ENCODE results near the gene SRM.
A peak's percentile ranks its signal among the peaks of the same experiment; 100 is the strongest.

Gene SRM

GRCh38 chr1:11012260-11013159 is 47.3 kb downstream of the SRM start, which contains the start of gene TARDBP:
TARDBP (plus strand) TSS chr1:11012654; CDS start chr1:11013728, 1,074 bp downstream.
- peak; percentile 96 for DNase-seq
